T-helper 1 cell treated with Interleukin-12 subunit alpha and Interleukin-12 subunit beta and Interleukin-4 antibody, amounts not matched to agents 30 μg/mL and 1 μg/mL, for 36 hours (primary cell): Measurements from ENCODE around the gene MX2.

Source experiments
- H3K27ac Mint-ChIP-seq: one replicate; pipeline ENCODE4 v1.8.0; 2021; ENCODE audit warnings: mild to moderate bottlenecking, mixed read lengths
- H3K27me3 Mint-ChIP-seq: one replicate; pipeline ENCODE4 v1.8.0; 2021; ENCODE audit warnings: low read depth, mixed read lengths
- H3K36me3 Mint-ChIP-seq: one replicate; pipeline ENCODE4 v1.8.0; 2021; ENCODE audit warnings: low read depth, mixed read lengths
- H3K4me1 Mint-ChIP-seq: one replicate; pipeline ENCODE4 v1.8.0; 2021; ENCODE audit warnings: low read depth, mixed read lengths
- H3K4me3 Mint-ChIP-seq: one replicate; pipeline ENCODE4 v1.8.0; 2021; ENCODE audit warnings: mild to moderate bottlenecking, moderate library complexity, mixed read lengths
- H3K9me3 Mint-ChIP-seq: one replicate; pipeline ENCODE4 v1.8.0; 2021; ENCODE audit warnings: mixed read lengths

The MX2 gene

GRCh38 chr21:41432562-41433460 is 71.0 kb downstream of the MX2 start:
- H3K9me3 Mint-ChIP-seq, result peaks cover 13% of the 10 kb centered on the region
- H3K27ac Mint-ChIP-seq, result no peak overlapping the region
- peaks cover 90% of the 10 kb centered on the region for H3K36me3 Mint-ChIP-seq
- H3K27me3 Mint-ChIP-seq, result no peaks in the 10 kb centered on the region
- H3K4me3 Mint-ChIP-seq, result no peak overlapping the region
- H3K4me1 Mint-ChIP-seq, result peaks cover 62% of the 10 kb centered on the region

GRCh38 chr21:41433566-41433965 is 71.7 kb downstream of the MX2 start:
- Mint-ChIP-seq H3K27me3 (no peaks in the 10 kb centered on the region), H3K4me1 (peaks cover 58% of the 10 kb centered on the region), H3K27ac (no peak overlapping the region), H3K36me3 (peaks cover 89% of the 10 kb centered on the region), H3K4me3 (no peak overlapping the region), H3K9me3 (peaks cover 13% of the 10 kb centered on the region)

GRCh38 chr21:41435706-41436105 is 73.9 kb downstream of the MX2 start:
- H3K4me1 Mint-ChIP-seq, result peaks cover 48% of the 10 kb centered on the region
- H3K27me3 Mint-ChIP-seq, result no peaks in the 10 kb centered on the region
- H3K4me3 Mint-ChIP-seq, result no peak overlapping the region
- H3K9me3 Mint-ChIP-seq, result peaks cover 13% of the 10 kb centered on the region
- peaks cover 86% of the 10 kb centered on the region for H3K36me3 Mint-ChIP-seq
- no peak overlapping the region for H3K27ac Mint-ChIP-seq

- Mint-ChIP-seq H3K9me3 (peaks cover 13% of the 10 kb centered on the region), H3K4me1 (peaks cover 44% of the 10 kb centered on the region), H3K36me3 (peaks cover 82% of the 10 kb centered on the region), H3K27me3 (no peaks in the 10 kb centered on the region), H3K4me3 (no peak overlapping the region), H3K27ac (no peak overlapping the region)
These were observed 75.9 kb downstream of the MX2 start for GRCh38 chr21:41437729-41438128.

- H3K4me1 Mint-ChIP-seq, result peaks cover 39% of the 10 kb centered on the region
- H3K27me3 Mint-ChIP-seq, result no peaks in the 10 kb centered on the region
- no peak overlapping the region for H3K4me3 Mint-ChIP-seq
- H3K36me3 Mint-ChIP-seq, result peaks cover 82% of the 10 kb centered on the region
- H3K9me3 Mint-ChIP-seq, result peaks cover 13% of the 10 kb centered on the region
- H3K27ac Mint-ChIP-seq, result no peak overlapping the region
These were observed 76.7 kb downstream of the MX2 start for GRCh38 chr21:41438425-41439113.

- no peak overlapping the region for H3K4me3 Mint-ChIP-seq
- peaks cover 13% of the 10 kb centered on the region for H3K9me3 Mint-ChIP-seq
- no peak overlapping the region for H3K27ac Mint-ChIP-seq
- peaks cover 79% of the 10 kb centered on the region for H3K36me3 Mint-ChIP-seq
- peaks cover 39% of the 10 kb centered on the region for H3K4me1 Mint-ChIP-seq
- no peaks in the 10 kb centered on the region for H3K27me3 Mint-ChIP-seq
These were observed 77.4 kb downstream of the MX2 start for GRCh38 chr21:41439248-41439647.

- Mint-ChIP-seq H3K4me1 (peaks cover 24% of the 10 kb centered on the region), H3K27me3 (no peaks in the 10 kb centered on the region), H3K4me3 (no peak overlapping the region), H3K27ac (no peak overlapping the region), H3K9me3 (no peaks in the 10 kb centered on the region), H3K36me3 (peaks cover 76% of the 10 kb centered on the region)
These were observed 79.7 kb downstream of the MX2 start for GRCh38 chr21:41441546-41441945.

- Mint-ChIP-seq H3K27ac (no peak overlapping the region), H3K36me3 (peaks cover 78% of the 10 kb centered on the region), H3K4me3 (no peak overlapping the region), H3K27me3 (no peaks in the 10 kb centered on the region), H3K9me3 (no peaks in the 10 kb centered on the region), H3K4me1 (peaks cover 19% of the 10 kb centered on the region)
These were observed 80.8 kb downstream of the MX2 start for GRCh38 chr21:41442481-41443186.

GRCh38 chr21:41443562-41443961 is 81.7 kb downstream of the MX2 start:
- Mint-ChIP-seq H3K4me3 (no peak overlapping the region), H3K27me3 (no peaks in the 10 kb centered on the region), H3K9me3 (no peaks in the 10 kb centered on the region), H3K4me1 (peaks cover 14% of the 10 kb centered on the region), H3K36me3 (peaks cover 75% of the 10 kb centered on the region), H3K27ac (no peak overlapping the region)

- peaks cover 11% of the 10 kb centered on the region for H3K4me1 Mint-ChIP-seq
- H3K9me3 Mint-ChIP-seq, result no peaks in the 10 kb centered on the region
- H3K27ac Mint-ChIP-seq, result peak overlapping the region; percentile 49
- H3K4me3 Mint-ChIP-seq, result no peak overlapping the region
- H3K36me3 Mint-ChIP-seq, result peaks cover 78% of the 10 kb centered on the region
- no peaks in the 10 kb centered on the region for H3K27me3 Mint-ChIP-seq
These were observed 83.1 kb downstream of the MX2 start for GRCh38 chr21:41444703-41445464.

GRCh38 chr21:41445465-41445862 is 83.6 kb downstream of the MX2 start:
- no peaks in the 10 kb centered on the region for H3K9me3 Mint-ChIP-seq
- no peak overlapping the region for H3K4me3 Mint-ChIP-seq
- H3K27me3 Mint-ChIP-seq, result no peaks in the 10 kb centered on the region
- peaks cover 13% of the 10 kb centered on the region for H3K4me1 Mint-ChIP-seq
- H3K36me3 Mint-ChIP-seq, result peaks cover 79% of the 10 kb centered on the region
- peak overlapping the region; percentile 49 for H3K27ac Mint-ChIP-seq

- Mint-ChIP-seq H3K9me3 (no peaks in the 10 kb centered on the region), H3K36me3 (peaks cover 78% of the 10 kb centered on the region), H3K27me3 (no peaks in the 10 kb centered on the region), H3K27ac (no peak overlapping the region), H3K4me3 (no peak overlapping the region), H3K4me1 (peaks cover 12% of the 10 kb centered on the region)
These were observed 84.8 kb downstream of the MX2 start for GRCh38 chr21:41446586-41446985.

- Mint-ChIP-seq H3K27me3 (no peaks in the 10 kb centered on the region), H3K4me1 (peaks cover 10% of the 10 kb centered on the region), H3K27ac (peak overlapping the region; percentile 22), H3K9me3 (no peaks in the 10 kb centered on the region), H3K36me3 (peaks cover 77% of the 10 kb centered on the region), H3K4me3 (no peak overlapping the region)
These were observed 85.5 kb downstream of the MX2 start for GRCh38 chr21:41447356-41447755.

GRCh38 chr21:41449613-41450012 is 87.8 kb downstream of the MX2 start:
- peaks cover 8% of the 10 kb centered on the region for H3K4me1 Mint-ChIP-seq
- no peak overlapping the region for H3K27ac Mint-ChIP-seq
- no peaks in the 10 kb centered on the region for H3K27me3 Mint-ChIP-seq
- H3K9me3 Mint-ChIP-seq, result no peaks in the 10 kb centered on the region
- peaks cover 74% of the 10 kb centered on the region for H3K36me3 Mint-ChIP-seq
- no peak overlapping the region for H3K4me3 Mint-ChIP-seq
